Activated CD4-positive, alpha-beta T cell treated with anti-CD3 and anti-CD28 coated beads, Interleukin-2, amount 50 U/mL, for 16 hours (primary cell): ENCODE measurements around the gene PJA2.

Experiments
- DNase-seq: peaks from one replicate; pipeline ENCODE4 v3.0.0-alpha.2; 2020

Gene PJA2

DNA sequence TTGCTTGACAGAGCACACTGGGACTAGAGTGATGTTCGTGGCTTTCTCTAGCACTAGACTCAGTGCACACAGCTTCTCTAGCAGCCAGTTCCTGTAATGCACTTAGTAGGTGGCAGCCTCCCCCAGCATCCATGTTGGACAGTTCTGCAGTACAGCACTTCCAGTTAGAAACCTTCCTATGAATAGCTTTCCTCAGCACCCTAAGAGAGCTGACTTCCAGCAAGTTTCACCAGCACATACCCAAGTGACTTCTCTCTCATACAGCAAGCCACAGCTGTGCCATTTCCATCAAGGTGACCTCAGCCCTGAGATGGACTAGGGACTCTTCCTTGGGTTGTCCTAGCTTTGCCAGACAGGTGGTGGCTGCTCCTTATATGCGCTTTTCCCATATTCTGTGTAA lies 60.4 kb downstream of the PJA2 start:
- DNase-seq: no peak

DNA sequence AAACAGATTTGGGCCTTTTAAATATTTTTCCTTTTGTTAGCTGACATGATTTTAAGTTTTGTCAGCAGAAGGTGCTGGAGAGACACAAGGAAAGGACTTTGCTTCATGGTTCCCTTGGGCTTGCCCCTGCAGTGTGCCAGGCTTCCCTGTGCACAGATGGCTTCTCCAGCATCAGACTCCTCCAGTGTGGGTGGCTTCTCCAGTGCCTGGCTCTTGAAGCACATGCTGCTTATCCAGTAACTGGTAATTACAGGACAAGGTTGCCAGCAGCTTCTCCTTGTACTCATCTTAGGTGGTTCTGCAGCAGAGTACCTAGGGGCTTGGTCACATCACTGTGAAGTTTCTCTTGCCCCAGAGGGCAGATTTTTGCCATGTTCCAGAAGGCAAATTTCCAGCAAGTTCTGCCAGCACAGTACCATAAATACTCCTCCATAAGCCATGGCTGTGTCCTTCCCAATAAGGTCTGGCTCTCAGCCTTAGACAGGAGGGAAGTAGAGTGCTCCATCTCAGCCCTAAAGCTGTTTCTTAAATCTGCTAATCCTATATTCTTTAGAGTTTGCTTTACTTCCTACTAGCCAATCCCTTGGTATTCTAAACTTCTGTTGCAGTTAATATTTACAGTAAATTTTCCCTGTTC lies 62.4 kb downstream of the PJA2 start:
- DNase-seq: no peak

DNA sequence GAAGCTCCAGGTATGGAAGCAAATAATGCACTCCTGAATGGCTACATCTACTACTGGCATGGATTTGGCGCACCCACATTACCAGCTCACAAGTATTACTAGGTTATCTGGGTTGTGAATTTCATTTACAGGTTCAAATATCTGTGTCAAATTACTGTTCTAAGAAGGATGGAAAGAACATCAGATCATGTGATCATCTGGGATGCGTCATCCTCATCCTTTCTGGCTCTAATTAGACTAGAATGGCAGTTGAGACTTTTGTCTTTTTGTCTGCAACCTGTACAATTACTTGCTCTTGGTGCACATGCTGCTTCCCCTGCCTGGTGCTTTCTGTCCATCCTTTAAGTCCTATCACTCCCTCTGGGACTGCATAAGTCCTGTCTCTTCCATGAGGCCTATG lies 64.1 kb downstream of the PJA2 start:
- no peak for DNase-seq

DNA sequence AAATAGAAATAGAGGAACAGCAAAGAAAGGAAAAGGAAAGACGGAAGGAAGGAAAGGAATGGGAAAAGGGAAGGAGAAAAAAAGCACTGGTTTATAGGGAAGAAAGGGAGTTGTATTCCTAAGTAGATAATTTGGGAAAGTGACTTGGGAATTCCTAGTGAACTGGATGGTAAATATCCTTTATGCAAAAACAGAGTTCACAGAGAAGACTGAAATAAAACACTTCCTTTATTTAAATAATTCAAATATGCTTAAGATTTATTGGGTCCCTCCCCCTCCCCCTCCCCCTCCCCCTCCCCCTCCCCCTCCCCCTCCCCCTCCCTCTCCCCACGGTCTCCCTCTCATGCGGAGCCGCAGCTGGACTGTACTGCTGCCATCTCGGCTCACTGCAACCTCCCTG lies 69.4 kb downstream of the PJA2 start:
- no peak for DNase-seq

DNA sequence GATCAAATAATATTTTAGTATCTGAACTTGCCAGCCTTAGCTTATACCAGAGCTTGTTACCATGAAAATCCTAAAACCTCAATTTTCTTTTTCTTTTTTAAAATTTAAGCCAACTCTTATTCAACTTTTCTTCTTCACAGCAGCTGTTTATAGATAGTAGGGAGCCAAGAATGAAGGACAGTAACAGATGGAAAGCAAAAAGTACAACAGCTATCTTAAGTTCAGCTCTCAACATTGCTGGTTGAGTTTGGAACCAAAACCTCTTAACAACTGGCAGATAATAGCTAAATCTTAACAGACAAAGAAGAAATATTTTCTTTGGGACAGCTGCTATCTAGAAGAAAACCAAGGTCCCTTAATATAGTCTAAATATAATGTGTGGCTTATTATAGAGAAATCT lies 74.7 kb downstream of the PJA2 start:
- no peak for DNase-seq

DNA sequence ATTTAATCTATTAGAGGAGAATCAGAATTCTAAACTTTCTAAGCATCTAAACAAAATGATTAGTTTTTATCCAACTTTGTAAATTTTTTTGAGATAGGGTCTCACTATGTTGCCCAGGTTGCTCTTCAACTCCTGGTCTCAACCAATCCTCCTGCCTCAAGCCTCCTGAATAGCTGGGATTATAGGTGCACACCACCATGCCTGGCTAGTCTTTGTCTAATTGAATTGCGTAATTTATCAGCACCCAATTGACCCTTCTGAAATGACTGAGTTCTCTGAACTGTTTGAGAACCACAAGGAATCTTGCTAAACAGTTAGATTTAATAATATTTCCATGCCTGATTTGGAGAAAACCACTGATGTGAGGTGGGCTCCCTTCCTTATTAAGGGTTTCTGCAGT lies 75.7 kb downstream of the PJA2 start:
- no peak for DNase-seq

DNA sequence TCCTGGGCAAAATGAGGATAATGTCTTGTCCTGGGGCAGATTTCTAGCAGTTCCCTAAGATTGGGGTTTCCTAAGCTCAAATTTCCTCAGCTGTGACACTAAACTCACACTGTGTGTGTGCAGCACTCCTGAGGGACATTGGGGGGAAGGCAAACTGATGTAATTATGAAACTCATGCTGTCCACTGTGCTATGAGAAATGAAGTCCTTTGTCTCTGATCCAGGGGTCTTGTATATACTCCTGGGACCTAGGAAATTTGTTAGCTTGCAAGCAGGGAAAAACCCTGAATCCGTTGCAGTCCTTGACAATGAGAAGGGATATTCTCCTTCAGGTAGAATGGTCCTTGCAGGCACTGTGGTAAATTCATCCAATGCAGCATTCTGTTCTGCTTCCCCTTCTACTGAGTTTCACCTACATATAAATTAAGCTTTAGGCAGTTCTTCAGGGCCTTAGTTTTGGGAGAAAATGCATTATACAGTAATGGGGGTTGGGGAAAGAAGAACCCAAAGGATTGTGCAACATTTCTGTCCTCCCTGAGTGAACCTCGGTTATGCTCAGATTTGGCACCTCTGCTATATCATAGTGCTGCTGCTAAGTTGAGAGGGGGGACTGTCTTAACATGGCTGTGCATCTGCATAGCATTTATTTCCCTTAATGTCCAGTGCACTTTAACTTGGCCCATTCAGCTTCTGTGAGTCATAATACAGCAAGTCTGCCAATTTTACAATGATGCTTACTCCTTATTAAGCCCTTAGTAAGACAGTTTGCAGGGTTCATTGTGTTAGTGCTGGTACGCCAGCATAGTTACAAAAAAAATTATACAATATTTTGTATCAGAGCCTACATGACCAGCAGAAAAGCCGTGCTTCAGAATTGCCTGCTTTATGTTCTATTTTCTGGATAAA lies 80.2 kb downstream of the PJA2 start:
- no peak for DNase-seq

DNA sequence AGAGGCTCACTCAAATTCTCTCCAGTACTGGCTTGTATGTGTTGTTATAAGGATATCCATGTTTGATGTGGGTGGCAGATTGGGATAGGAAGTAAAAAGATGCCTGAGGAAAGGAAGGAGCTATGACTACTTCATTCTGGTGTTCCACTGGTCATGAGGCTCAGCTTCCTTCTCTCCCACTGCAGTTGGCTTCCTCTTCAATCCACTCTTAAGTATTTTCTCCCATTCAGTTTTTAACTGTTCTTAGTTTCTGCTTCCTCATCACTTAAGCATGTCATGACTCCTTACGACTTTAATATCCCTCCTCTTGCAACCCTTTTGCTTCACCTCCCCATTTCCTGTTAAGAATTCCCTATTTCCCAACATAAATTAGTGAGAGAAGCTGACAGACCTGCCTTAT lies 81.1 kb downstream of the PJA2 start:
- DNase-seq: no peak

DNA sequence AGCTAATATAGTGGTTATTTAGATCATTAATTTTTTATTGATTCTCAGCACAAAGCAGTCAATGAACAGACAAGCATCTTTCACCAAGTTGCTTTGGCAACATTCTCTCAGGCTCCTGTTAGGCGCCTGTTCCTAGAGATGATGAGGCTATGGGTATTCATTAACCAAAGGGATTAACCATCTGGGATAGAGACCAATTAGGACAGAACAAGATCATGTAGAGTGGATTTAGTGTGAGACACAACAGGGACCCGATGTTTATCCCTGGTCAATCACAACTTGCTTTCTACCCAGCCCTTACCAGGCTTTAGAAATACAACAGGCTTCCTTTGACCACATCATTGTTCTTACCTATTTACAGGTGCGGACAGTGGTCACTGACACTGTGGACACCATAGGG lies 82.2 kb downstream of the PJA2 start:
- no peak for DNase-seq

DNA sequence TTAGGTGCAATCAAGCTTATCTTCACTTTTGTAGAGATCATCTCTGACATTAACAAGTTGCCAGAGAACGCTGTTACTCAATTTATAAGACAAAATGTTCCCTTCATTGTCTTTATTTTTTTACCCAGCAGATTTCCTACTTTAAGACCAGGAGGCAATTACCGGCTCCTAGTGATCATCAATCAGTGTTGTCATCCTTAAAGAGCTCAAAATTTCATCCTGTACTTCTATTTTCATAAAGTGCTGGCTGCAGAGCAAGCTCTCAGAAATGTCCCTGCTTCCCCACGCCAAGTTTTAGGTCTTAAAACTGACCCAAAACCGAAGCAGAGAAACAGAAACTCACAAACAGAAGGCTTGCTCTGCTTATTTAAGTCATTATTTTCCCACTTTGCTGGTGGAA lies 82.9 kb downstream of the PJA2 start:
- no peak for DNase-seq

DNA sequence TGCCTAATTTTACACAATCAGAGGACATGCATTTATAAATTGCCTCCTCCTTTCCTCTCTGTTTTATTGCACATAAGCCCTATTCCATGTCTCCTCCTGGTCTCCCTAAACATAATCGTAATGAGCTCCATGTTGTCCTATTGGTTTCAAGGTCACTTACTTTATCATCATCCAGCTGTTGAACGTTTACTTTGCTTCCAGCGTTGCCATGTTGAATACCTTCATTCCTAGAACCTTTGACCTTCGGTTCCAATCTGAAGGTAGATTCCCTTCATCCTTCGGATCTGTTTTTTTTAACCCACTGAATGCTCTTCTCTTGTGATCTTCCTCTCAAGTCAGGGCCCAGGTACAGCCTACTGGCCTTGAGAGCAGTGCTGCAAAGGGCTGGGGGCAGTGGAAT lies 84.3 kb downstream of the PJA2 start:
- no peak for DNase-seq

DNA sequence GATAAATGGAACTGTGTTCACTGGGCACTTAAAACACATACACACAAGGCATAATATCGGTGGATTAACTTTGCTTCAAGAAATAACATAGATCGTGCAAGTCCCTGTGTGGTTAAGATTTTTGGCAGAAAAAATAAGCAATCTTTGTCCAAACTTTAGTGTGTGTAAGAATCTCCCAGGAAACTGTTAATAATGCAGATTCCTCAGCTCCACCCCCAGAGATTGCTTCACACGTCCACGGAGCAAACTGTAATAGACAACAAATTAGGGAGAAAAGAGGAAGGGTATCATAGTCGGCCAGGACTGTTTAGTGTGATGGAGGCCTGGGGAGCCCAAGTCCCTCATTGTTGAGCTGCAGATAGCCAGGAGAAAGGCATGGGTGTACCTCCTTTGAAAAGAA lies 84.8 kb downstream of the PJA2 start:
- no peak for DNase-seq

DNA sequence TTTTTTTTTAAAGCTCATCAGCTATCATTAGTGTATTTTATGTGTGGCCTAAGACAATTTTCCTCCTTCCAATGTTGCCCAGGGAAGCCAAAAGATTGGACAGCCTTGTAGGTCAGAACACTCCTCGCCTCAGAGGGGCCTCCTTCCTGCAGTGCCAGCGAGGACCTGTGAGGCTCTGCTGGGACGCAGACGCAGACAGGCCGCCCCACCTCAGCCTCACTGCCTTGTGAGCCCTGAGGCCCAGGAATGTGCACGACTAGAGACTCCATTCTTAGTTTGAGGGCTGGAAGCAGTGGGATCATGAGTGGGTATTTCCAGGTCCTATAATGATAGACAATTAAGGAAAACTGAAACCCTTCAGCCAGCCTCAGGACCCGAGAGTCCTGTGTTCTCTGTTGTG lies 85.4 kb downstream of the PJA2 start:
- DNase-seq: no peak

DNA sequence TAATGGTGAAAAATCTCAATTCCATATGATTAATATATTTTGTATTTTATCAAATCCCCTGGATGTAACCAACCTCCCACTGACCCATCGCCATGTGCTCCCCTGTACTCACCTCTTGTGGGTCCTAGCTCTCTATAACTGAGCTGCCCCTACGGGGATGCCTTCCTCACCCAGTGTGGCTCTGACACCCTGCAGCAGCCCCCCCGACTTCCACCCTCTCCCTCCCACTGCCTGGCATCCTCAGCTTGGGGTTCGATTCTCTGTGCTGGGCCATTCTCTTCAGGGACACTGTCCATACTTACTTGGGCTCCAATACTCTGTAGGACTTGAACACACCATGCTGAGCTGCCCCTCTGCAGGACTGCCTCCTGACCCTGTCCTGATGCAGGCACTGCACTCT lies 87.1 kb downstream of the PJA2 start:
- no peak for DNase-seq

DNA sequence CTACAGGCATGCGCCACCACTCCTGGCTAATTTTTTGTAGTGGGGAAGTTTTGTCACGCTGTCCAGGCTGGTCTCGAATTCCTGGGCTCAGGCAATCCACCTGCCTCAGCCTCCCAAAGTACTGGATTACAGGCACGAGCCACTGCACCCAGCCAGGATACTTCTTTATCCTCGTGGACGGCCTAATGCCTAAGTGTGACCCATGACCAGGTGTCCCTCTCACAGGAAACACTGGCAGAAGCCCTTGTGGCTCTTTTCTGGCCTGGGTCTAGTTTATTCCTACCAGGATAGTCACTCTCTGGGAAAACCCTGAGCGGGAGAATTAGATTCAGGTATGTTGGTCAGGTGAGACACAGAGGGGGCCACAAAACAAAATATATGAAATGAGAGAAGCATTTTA lies 90.4 kb downstream of the PJA2 start:
- DNase-seq: no peak

DNA sequence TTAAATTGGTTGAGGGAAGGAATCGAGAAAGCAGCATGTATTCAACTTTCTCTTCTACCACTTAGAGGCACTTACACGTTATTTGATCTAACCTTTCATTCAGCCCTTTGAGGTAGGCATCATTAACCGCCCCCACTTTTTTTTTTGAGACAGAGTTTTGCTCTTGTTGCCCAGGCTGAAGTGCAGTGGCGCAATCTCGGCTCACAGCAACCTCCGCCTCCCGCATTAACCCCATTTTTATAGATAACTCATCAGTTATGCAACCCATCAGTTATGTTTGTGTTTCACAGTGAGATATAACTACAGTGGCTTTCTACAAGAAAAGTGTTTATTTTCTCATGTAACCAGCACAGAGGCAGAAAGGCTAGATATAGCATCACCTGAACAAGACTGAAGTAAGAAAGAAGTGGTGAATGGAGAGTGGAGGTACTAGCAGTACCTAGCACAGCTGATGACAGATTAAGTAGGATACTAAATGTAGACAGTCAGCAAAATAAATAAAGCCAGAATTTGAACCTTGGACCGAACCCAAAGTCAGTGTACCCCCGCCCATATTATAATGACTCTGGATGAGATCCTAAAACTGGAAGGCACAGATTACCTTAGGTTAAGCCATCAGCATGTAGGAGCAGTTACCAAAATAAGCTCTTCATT lies 91.2 kb downstream of the PJA2 start:
- no peak for DNase-seq

DNA sequence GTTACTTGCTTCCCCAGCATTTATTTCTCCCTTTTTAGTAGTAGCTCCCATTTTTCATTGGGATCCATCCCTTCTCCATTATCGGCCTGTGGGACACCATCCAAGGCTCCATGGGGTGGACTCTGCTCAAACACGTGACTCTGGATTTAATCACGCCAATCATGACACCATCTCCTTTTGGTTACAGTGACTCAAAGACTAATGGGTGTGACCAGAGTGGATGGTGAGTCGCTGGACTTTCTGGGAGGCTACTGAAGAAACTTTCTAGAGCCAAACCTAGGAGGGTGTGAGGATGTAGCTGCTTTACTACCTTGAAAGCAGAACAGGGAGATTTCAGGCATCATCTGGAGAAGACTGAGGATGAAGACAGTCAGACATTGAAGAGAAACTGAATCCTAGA lies 93.1 kb downstream of the PJA2 start:
- no peak for DNase-seq

DNA sequence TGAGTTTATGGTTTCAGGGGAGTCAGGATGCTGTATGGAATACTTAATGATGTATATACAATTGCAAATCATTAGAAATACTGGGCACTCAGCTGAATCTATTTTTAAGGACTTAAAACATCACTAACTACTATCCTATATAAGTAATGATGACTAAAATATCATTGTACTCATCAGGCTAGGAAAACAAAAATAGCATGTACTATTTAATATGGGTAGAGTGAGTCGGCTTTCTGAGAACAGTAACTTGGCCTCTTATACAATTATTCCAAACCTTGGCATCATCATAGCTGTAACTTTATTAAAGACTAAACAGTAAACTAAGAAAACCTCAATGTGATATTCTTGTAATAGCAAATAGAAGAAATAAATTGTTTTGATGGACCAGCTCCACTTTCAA lies 94.5 kb downstream of the PJA2 start:
- no peak for DNase-seq

DNA sequence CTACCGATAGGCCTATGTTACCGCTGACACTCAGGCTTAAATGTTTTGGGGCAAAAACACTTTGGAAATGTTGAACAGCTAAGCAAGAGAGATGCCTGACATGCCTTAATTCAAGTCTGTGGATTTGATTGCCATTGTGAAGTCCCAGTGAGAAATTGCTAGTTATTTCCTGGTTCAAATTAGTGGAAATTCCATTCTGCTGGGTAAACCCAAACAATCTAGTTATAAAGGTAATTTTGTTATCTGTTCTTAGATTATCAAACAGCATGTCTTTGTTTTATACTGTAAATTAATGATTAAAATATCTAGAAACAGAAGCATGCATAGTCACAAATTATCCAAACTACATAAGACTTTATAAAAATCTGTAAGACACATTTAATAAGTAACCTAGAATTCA lies 96.6 kb downstream of the PJA2 start:
- no peak for DNase-seq

DNA sequence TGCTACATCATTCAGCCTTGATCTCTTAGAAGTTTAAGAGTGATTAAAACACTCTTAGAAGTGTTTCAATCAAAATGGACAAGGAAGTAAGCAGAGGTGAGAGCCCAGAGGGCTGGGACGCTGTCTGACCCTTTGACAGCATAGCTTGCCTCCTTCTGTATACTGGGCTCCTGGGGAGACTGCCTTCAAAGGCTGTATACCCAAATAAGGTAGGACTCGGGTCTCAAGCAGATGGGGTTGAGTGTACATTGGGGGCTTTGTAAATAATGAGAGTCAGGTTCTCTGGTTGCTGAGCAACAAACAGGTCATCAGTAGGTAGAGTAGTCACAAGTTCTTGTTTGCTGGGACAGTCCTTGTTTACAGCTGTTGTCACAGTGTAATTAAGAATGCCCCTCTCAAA lies 97.1 kb downstream of the PJA2 start:
- no peak for DNase-seq

DNA sequence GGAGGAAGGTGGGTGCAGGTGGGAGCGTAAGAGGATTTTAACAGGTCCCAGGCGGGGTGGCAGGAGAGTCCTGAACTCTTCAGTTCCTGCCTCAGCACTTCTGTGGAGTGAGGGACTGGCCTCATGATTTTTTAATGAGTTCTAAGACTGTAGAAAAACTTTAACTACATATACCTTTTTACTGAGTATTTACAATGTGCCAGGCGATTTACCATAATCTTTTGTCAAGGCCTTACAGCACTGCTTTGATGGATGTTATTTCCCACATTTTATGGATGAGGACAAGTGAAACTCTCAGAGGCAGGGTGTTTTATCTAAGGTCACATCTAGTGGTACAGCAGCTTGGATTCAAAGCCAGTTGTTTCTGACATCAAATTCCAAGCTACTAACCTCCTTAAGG lies 99.5 kb downstream of the PJA2 start:
- DNase-seq: no peak

DNA sequence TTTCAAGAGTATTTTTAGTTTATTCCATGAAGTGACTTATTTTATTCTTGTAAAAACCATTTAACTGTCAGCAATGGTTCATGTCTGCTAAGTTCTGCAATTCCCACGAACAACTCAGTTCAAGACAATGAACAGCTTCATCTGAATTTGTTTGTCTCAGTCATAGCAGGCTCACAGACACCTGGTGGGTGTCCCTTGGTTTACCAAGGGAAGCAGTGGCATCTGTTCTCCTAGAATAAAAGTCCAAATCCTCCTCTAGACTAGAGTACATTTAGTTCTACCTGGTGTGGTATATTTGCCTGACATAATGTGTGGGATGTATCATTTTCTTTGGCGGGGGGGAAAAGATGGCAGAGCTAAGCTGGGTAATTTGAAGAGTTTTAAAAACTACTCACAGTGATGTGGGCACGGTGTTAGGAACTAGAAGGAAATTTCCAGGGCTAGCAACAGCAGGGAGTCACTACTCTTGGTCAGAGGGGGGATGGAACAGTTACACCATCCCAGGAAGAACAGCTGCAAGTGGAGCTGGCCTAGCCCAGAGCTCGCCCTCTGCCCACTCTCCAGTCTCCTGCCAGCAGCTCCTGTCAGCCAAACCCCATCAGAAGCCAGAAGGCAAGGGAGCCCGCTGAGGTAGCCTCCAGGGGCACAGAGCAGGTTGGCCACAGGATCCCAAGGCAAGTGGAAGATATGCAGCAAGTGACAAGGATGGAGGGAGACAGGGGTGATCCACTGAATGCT lies 100.3 kb downstream of the PJA2 start:
- no peak for DNase-seq

DNA sequence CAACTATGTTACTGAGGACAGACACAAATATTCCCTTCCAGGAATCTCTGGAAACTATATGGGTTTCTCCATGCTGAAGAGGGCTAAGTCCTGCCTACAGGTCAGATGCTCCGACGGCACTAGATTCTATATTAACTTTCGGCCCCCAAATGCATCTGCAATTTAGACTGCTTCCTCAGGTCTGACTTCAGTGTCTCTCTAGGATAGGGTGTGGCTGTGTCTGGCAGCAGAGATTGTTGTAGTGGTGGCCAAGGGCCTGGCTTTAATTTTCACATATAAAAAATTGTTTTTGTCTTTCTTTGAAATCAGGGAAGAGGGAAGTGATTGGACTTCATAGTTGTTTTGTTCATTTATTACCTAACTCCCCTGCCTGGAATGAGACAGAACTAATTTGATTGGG lies 101.8 kb downstream of the PJA2 start:
- no peak for DNase-seq

DNA sequence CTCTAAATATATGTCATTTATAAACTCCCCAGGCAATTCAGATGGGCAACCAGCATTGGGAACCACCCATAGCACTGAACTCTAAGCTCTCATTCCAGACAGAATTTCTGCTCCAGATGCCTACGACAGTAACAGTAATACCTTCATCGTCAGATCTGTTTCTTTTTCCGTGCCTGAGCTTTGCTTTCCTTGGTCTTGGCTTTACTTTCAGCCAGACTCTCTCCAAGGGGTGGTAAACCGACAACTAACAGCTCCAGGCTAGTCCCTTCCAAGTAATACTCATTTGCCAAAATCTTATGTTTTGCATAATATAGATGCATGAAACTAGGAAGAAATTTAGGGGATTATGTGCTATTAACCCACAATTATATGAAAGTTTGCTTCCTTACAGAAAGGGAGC lies 102.3 kb downstream of the PJA2 start:
- DNase-seq: no peak
